ENCODE data around the gene KCNAB3. TPM values are rescaled to one million over a fixed set of nuclear protein-coding genes. Genes with fewer than 3 reads are reported as not detected.
A peak's percentile ranks its signal among the peaks of the same experiment; 100 is the strongest.

The KCNAB3 gene
- total RNA-seq, 1 experiment from 2014 or later = 1.9 TPM

DNA sequence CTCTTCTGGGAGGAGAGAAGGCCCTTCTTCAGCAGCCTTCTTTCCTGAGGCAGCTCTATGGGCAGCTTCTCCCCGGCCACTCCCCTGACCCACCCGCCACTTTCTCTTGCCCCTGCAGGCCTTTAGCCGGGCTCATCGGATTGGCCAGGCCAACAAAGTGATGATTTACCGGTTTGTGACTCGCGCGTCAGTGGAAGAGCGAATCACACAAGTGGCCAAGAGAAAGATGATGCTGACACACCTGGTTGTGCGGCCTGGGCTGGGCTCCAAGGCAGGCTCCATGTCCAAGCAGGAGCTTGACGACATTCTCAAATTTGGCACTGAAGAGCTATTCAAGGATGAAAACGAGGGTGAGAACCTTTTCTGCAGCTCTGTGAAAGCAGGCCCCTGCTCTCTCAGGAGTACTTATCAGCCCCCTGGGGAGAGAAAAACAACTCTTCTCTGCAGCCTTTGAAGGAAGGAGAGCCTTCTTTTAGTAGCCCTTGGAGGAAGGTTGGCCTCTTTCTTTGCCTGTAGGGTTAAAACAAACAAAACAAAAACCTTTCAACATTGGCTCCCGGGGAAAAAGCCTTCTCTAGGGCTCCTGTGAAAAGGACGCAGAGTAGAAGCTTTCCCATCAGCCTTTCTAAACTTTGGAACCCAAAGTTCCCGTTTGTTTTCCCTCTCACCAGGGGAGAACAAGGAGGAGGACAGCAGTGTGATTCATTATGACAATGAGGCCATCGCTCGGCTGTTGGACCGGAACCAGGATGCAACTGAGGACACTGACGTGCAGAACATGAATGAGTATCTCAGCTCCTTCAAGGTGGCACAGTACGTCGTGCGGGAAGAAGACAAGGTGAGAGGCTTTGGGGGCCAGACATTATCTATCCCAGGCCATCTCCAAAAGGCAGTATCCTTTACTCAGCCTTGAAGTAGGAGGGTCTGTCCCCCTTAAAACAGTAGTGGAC lies 26.2 kb downstream of the KCNAB3 start:
- DNase-seq (ENCODE audit: extremely low read depth, low read depth) = no peak

DNA sequence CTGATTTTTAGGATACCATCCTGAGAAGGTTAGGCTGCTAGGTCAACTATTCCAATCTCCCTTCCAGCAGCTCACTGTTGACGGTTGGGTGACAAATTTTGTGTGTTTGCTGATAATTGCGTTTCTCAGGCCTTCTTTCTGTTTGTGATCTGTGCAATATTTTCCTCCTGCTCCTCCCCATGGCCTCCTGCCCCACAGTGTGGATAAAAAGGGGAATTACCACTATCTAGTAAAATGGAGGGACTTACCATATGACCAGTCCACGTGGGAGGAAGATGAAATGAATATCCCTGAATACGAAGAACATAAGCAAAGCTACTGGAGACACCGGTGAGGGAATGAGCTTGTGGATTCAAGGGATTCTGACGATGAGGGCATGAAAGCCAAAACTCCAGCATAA lies 31.9 kb downstream of the KCNAB3 start:
- DNase-seq (ENCODE audit: extremely low read depth, low read depth) = no peak

DNA sequence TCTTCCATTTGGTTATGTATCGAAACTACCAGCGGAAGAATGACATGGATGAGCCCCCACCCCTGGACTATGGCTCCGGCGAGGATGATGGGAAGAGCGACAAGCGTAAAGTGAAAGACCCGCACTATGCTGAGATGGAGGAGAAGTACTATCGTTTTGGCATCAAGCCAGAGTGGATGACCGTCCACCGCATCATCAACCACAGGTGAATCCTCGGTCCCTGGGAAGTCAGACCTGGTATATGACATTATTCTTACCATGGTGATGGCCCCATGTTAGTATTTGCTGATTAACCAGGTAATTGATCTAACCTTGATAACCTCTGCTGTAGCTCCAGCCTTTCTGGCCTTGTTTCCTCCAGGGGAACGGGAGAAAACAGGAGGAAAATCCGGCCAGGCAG lies 32.6 kb downstream of the KCNAB3 start:
- DNase-seq (ENCODE audit: extremely low read depth, low read depth) = no peak

DNA sequence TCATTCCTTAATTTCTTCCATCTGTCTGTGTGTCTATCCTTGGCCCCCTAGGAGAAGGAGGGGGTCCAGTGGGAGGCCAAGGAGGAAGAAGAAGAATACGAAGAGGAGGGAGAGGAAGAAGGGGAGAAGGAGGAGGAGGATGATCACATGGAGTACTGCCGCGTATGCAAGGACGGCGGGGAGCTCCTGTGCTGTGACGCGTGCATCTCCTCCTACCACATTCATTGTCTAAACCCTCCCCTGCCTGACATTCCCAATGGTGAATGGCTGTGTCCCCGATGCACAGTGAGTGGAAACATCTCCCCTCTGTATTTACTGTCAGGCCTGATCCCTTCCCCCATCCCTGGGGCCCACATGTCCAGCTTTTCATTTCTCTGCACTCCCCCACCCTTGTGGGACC lies 34.8 kb downstream of the KCNAB3 start:
- no peak for DNase-seq (ENCODE audit: extremely low read depth, low read depth)

DNA sequence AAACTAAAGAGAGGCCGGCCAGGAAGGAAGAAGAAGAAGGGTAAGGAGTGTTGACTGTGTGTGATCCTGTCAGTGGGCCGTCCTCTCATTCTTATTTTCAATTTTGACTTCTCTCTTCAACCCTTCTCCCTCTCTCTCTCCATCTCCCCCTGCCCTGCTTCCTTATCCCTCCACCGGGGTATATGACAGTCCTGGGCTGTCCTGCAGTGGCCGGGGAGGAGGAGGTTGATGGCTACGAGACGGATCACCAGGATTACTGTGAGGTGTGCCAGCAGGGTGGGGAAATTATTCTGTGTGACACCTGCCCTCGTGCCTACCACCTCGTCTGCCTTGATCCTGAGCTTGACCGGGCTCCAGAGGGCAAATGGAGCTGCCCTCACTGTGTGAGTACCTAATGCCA lies 35.4 kb downstream of the KCNAB3 start:
- no peak for DNase-seq (ENCODE audit: extremely low read depth, low read depth)

DNA sequence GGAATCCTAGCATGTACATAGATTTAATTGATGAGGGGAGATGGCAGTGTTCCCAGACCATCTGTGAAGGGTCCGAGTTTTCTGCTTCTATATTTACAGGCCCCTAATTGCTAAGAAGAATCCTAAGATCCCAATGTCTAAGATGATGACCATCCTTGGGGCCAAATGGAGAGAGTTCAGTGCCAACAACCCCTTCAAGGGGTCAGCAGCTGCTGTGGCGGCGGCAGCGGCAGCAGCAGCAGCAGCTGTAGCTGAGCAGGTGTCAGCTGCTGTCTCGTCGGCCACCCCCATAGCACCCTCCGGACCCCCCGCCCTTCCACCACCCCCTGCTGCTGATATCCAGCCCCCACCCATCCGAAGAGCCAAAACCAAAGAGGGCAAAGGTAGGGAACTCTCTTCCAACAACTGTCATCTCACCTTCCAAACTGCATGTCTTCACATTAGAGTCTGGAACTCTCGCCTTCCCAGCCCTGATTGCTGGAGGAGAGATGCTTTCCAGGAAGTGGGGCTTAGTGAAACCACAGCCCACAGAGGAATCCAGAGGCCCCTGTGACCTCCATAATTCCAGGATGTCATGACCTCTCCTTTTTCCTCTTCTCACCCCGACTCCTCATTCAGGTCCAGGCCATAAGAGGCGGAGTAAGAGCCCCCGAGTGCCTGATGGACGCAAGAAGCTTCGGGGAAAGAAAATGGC lies 36.3 kb downstream of the KCNAB3 start:
- DNase-seq (ENCODE audit: extremely low read depth, low read depth) = no peak

DNA sequence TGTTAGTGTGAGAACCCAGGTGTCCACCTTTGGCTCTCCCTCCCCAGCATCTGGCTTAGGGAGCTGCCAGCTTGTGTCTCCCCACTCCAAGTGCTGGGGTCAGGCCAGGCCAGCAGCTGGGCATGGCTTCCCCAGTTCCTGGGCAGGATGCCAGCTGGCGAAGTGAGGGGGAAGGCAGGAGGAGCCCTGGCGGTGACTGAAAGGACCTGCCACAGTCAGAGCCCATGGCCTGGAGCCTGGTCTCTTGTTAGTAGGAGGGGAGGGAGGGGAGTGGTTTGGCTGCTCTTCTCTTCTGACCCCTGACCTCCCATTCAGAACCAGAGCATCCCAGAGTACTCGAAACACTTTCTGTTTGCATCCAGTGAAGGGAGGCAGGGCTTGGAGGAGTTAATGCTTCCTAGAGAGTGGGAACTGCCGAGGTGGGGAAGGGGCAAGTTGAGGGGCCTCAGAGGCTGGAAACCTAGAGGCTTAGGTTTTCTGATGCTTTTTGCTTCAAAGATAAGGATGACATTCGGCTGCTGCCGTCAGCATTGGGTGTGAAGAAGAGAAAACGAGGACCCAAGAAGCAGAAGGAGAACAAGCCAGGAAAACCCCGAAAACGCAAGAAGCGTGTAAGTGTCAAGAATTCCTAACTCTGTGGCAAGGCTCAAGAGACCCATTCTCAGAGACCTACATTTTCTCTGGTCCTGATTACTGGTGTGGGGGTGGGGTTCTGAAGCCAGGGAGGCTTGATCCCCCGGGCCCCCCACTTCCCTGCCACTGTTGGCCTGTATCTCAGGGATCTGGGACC lies 40.3 kb downstream of the KCNAB3 start:
- peak; percentile 88 for DNase-seq (ENCODE audit: extremely low read depth, low read depth)

DNA sequence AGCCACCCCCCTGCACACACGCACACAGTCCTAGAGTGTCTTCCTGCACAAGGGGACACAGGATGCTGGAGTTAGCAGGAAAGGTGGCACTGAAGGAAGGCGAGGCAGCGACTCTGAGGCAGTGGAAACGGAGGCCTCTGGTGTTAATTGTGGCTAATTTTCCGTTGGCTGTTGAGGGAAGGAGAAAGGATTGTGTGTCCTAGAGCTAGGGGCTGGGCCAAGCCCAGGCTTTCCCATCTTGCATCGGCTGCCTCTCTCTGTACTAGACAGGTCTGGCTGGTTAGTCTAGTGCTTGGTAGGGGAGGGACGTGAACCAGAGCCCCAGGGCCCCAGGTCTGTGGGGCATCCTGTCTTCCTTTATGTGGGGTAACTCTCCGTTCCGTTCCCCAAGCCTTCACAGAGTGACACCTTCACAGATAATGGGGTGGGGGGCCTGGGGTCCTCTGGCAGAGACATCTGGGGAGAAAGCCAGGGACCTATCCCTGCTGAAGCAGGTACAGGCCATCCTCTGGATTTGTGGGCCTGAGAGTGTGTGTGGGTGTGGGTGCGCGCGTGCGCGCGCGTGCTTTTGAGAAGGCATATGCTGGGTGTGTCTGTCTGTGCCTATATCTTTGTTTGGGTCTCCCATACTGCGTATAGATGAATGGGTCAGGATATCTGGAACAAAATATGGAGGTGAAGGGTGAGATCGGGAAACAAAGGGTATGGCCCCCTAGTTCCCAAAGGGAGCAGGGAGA lies 41.3 kb downstream of the KCNAB3 start, which contains the start of gene CHD3:
TSS of gene CHD3 (plus strand) at position 606 of the 737 bp plus-strand sequence. CDS start 212 bp downstream, outside the sequence.
- DNase-seq (ENCODE audit: extremely low read depth, low read depth) = no peak

DNA sequence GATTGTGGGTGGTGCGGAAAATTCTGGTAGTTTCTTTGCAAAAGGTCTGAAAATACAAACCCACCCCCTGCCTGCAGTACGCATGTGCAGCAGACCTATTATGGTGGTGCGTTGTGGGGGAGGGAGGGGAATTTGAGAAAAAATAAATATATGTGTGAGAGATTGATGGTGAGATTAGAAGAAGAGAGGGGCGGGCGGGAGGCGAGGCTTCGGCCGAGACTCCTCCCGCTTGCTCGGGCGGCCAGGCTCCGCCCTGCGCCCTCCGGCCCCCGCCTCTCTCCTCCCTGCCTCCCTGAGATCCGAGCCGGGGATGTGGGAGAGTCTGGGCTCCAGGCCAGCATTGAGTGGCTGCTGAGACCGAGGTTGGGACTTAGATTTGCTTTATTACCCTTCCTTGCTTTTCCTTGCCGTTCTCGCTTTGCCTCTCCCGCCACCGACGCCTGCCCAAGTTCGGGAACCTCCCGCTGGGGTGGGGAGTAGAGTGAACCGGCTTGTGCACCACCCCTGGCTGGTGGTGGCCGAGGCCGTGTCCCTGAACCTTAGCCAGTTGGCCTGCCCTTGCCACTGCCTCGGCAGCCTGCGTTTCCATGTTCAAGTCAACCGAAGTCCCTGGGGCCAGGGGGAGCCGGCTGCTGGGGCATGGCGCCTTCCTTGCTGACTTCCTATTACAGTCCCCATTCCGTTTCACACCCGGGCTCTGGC lies 42.0 kb downstream of the KCNAB3 start:
- DNase-seq (ENCODE audit: extremely low read depth, low read depth) = peak; percentile 96

DNA sequence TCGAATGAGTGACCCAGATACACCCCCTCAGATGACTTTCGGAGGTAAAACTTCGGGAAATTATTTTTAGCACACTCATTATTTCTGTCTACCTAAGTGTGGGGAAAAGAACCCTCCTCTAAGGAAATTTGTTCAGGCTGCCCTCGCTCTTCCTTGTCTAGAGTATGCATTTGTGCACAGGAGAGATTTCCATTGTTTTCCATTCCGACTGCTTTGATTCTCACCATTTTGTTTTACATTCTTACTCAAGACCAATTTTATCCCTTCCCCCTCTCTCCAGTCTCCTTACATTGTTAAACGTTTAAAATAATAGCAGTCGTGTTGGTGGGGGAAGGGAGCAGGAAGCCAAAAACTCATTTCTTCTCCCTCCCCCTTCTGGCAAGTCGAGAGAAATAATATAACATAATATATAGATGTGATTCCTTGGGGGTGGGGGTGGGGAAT lies 42.6 kb downstream of the KCNAB3 start:
- no peak for DNase-seq (ENCODE audit: extremely low read depth, low read depth)

DNA sequence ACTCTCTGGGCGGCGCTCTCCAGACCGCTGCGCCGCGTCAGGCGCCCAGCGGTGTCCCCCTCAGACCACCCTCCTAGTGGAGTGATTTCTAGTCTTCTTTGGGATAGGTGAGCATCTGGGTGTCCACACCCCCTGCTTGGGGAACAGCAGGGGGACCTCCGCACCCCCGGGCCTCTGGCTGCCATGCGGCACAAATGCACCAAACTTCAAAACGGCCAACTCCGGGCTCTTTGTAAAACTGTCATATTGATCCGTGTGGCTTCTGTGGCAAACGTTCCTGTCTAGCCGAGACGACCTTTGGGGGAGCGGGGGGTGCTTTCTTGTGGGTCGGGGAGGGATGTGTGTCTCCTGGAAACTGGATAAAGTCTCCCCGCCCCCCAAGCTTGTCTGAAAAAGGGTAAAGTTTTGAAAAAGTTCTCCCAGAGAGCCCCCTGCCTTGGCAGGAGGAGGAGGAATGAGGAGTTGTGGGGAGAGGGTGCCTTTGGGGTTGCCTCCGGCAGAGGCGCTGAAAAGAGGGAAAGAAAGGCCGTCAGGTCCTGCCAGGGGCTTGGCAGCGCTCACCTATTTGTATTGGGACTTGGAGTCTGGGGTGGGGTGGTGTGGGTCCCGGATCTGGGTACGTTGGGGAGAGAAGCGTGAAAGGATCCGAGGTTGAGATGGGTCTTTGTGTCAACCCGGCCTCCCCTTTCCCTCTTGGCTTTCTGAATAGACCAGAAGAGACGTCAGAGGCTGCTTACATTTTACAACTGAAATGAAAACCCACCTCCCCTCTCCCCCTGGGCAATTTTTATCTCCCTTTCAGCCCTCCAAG lies 43.2 kb downstream of the KCNAB3 start:
- DNase-seq (ENCODE audit: extremely low read depth, low read depth) = no peak

DNA sequence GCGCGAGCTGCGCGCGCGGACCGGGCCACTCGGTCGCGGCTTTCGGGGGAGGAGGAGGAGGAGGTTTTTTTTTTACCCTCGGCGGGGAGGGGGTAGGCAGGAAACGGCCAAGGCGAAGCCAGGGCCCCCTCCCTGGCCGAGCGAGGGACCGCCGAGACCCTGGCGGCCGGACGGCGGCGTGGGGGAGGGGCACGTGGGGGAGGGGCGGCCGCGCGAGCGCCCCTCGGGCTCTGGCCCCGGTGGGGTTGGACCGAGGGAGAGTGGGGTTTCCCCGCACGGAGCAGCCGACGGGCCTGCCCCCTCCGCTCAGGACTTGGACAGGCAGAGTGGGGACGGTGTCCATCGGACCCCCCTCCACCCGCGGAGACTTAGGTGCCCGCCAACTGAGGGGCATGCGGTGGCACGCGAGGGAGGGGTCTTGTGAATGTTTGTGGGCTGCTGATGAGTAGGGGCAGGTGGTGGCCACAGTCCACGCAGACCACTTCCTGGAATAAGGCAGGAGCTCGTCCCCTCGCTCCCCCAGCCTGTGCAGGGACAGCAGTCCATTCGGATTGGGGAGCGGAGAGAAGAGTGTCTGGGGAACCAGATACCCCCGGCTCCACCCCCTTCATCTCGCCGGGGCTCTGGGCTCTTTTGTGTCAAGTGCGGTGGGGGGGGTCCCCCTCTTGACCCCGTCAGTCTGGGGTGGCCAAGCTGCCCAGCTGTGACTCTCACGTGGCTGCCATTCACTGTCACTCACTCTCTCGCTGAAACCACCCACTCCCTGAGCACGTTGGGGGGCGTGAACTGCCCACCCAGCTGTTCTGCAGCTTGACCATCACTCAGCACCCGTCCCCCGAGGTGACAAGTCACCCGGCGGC lies 44.1 kb downstream of the KCNAB3 start:
- DNase-seq (ENCODE audit: extremely low read depth, low read depth) = no peak

DNA sequence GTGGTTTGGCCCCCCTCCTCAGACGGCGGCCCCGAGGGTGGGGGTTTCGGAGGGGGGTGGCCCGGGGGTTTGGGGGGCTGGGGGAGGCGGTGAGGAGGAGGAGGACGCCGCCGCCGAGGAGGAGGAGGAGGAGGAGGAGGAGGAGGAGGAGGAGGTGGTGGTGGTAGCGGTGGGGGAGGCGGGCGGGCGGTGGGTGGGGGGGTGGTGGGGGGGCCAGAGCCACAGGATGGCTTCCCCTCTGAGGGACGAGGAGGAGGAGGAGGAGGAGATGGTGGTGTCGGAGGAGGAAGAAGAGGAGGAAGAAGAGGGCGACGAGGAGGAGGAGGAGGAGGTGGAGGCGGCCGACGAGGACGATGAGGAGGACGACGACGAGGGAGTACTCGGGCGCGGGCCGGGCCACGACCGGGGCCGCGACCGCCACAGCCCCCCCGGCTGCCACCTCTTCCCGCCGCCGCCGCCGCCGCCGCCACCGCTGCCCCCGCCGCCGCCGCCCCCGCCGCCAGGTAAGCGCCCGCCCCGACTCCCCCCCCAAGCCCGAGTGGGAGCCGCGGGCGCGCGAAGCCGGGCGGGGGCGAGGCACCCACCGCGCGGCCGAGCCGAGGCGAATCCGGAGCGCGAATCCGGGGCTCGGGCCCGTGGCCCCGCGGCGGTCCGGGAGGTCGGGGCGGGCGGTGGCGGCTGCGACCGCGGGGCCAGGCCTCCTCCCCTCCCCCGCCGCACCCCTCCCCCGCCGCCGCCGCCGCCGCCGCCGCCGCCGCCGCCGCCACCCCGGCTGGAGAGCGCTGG lies 44.9 kb downstream of the KCNAB3 start:
- no peak for DNase-seq (ENCODE audit: extremely low read depth, low read depth)

DNA sequence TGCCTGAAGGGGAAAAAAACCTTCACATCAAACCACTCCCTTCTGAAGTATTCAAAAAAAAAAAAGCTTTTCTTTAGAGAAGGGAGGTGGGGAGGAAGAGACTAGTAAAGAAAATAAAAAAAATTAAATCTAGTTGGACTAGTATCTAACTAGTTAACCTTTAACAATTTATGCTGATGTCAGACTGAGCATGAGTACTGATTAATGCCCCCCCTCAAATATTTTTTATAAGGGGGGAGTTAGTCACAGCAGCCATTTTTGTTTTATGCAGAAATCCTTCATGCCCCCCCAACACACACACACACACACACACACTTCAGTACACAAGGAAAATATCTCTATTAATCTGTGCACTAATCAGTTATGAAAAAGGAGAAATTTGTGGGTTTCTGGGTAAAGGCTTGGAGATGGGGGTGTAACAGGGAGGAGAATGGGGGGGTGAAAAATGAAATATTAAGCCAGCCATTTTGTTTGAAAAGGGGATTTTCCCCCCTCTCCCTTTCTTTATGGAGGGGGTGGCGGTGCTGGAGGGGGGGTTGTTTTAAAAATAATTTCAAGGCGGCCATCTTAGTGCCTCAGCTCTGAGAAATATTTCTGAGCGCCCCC lies 45.8 kb downstream of the KCNAB3 start:
- DNase-seq (ENCODE audit: extremely low read depth, low read depth) = no peak

DNA sequence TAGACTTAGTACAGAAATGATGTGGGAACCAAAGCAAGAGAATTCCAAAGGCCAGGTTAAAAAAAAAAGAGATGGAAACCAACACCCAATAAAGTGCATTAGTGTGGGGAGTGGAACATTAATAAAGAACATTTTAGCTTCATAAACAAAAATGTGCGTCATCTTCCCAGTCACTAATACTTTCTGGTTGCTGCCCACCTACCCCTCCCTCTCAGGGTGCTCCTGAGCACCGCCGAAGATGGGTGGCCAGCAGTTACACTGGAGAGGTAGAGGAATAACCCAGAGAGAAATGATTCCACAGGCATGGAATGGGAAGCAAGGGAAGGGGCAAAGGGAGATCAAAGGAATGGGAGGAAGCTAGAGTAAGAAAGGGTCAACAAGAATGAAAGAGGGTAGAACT lies 47.0 kb downstream of the KCNAB3 start:
- no peak for DNase-seq (ENCODE audit: extremely low read depth, low read depth)

DNA sequence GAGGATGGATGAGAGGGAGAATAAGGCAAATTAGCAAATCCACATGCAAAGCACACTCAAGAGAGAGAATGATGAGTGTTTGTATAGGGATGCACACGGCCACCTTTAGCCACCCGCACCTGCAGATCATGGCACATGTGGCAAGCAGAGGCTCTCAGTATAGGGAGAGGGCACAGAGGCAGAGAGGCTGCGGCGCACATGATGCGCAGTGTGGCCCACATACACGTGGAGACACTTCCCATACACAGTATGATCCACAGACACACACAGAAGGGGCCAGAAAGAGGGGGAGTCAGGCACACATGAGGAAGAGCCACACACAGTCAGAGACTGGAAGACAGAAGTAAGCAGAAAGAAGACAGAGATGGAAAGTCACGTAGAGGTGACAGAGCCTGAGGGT lies 47.6 kb downstream of the KCNAB3 start:
- DNase-seq (ENCODE audit: extremely low read depth, low read depth) = no peak
